ENCODE measurements around the gene TMOD4.

TMOD4 gene

DNA sequence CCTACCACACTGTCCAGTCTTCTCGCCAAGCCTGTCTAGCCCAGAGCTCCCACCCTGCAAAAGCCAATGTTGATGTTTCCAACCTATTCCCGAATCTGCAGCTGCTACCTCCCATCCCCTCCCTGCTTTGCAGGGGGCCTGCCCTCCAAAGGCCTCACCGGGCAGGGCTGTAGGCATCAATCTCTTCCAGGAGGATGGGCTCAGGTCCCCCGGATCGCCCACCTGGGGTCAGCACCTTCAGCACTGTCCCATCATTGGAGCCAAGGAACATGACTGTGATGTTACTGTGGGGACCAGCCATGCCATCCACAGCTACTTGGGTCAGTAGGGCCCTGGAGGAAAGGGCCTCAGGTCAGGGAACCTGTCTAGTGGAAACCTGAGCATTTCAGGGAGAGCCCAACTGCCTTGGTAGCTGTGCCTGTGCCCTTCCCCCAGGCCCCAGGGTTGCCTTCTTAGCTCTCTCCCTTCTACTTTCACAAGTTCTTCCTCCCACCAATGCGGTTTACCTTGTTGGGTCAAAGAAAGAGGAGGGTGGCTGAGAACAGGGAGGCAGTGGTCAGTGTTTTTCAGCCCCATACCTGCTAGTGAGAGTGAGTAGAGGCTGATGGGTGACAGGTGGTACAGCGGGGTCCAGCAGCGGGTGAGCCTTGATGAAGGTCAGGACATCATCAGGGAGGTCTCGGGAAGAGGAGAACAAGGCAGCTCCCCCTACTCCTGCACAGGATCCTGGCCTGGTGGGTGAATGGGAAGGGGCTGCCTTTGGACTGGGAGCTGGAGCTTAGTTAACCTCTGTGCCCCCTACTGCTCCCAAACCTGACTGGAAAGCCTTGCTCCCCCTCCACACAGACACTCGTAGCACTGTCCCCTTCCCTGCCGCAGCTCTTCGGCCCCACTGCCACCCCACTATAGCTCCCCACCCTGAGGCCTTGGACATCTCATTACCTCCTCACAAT lies 40.1 kb downstream of the TMOD4 start:
- TF ChIP-seq, protein P1, sequence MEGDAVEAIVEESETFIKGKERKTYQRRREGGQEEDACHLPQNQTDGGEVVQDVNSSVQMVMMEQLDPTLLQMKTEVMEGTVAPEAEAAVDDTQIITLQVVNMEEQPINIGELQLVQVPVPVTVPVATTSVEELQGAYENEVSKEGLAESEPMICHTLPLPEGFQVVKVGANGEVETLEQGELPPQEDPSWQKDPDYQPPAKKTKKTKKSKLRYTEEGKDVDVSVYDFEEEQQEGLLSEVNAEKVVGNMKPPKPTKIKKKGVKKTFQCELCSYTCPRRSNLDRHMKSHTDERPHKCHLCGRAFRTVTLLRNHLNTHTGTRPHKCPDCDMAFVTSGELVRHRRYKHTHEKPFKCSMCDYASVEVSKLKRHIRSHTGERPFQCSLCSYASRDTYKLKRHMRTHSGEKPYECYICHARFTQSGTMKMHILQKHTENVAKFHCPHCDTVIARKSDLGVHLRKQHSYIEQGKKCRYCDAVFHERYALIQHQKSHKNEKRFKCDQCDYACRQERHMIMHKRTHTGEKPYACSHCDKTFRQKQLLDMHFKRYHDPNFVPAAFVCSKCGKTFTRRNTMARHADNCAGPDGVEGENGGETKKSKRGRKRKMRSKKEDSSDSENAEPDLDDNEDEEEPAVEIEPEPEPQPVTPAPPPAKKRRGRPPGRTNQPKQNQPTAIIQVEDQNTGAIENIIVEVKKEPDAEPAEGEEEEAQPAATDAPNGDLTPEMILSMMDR (IDR thresholded peaks at IDR 0.05; ENCODE audit: extremely low read depth, missing control alignments): no peak

DNA sequence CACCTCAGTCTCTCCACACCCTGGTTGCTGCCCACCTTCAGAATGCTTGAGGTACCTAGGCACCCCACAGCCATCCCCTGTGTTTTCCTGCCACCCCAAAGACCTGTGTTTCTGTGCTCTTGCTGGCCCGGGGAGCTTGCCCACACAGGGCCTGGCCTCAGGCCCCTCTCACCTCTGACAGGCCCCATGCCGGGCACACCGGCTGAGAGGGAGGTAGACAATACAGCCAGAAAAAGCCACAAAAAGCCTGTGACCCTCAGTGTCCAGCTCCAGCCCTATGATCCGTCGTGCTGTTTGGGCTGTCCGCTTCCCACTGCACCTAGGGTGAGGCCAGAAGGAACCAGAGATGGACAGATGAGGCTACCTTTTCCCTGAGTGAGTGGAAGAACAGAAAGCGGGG lies 40.8 kb downstream of the TMOD4 start:
- TF ChIP-seq, protein P1 (IDR thresholded peaks at IDR 0.05; ENCODE audit: extremely low read depth, missing control alignments): no peak
- no peak for DNase-seq (ENCODE audit: low spot score)

More for the DNA sequence above, 40.1 kb downstream of the TMOD4 start:
- no peak for DNase-seq (ENCODE audit: low spot score)

DNA sequence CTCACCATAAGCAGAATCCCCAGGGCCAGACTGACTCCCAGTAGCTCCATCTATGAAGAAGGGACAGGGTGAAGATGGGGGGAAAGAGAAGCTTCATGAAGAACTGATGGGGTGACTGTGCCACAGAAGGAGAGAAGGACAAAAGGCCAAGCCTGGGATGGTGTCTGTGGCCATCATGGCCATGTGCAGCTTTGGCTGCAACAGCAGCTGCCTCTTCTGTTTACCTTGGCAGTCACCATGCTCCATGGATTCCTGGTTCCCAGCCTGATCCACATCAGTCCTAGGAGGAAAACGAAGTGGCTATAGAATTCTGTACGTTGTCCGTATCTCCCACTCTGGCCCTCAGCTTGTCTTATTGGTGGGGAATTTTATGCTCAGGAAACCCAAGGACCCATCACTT lies 41.4 kb downstream of the TMOD4 start:
- TF ChIP-seq, protein P1 (IDR thresholded peaks at IDR 0.05; ENCODE audit: extremely low read depth, missing control alignments): no peak
- DNase-seq (ENCODE audit: low spot score): no peak

DNA sequence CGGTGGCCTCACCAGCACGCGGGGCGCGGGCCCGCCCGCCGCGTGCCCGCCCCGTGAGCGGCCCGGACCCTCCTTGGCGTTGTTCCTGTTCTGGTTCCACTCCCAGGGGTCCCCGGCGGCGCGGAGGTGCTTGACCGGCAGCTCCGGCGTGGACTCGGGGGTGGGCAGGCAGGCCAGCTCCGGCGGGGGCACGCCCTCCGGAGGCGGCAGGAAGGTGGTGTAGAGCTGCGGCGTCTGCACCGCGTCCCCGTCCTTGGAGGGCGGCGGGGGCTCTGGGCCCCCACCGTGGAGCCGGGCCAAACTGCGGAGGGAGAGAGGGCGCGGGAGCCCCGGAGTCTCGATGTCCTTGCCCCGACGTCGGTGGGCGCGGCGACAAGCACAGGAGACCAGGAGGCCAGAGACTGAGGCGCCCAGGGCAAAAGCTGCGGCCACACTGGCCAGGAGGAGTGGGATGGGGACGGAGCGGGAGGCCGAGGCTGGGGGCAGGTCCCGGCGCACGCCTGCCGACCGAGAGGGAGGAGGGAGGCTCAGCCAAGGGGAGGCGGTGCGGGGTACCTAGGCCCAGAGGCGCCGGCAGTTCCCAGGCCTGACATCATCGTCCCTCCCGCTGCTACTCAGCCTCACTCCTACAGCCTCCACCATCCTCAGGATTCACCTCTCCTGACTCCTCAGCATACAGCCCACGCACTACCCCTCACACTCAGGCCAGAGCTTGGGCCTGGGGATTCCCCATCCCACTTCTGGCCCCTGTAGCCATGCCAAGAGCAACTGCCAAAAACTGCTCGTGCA lies 42.6 kb downstream of the TMOD4 start:
- DNase-seq (ENCODE audit: low spot score): no peak
- TF ChIP-seq, protein P1 (IDR thresholded peaks at IDR 0.05; ENCODE audit: extremely low read depth, missing control alignments): no peak

DNA sequence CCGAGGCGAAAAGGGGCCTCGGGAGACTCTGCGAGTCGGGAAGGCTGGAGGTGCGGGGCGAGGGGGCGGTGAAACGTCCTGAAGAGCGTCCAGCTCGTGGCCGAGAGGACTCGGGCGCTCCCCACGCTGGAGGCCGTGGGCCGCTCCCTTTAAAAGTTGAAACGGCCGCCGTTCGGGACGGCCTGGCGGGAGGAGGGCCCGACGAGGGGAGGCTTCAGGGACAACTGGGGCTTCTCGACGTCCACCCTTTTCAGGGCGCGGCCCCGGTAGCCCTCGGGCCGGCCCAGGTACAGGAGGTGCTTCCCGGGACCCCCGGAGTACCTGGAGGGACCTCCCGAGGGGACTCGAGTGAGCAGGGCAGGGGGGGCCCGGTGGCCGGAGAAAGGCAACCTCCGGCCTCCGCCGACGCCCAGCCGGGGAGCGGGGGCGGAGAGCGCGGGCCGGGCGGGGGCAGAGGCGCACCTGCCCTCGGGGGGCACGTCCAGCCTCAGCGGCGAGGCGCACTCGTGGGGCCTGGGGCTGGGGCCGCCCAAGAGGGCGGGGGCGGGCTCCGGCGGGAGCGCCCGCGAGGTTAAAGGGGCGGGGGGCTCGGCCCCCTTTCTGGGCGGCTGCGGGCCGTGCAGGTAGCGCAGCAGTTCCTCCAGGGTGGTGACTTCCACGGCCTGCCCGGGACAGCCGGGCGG lies 43.3 kb downstream of the TMOD4 start:
- TF ChIP-seq, protein P1 (IDR thresholded peaks at IDR 0.05; ENCODE audit: extremely low read depth, missing control alignments): no peak
- no peak for DNase-seq (ENCODE audit: low spot score)

DNA sequence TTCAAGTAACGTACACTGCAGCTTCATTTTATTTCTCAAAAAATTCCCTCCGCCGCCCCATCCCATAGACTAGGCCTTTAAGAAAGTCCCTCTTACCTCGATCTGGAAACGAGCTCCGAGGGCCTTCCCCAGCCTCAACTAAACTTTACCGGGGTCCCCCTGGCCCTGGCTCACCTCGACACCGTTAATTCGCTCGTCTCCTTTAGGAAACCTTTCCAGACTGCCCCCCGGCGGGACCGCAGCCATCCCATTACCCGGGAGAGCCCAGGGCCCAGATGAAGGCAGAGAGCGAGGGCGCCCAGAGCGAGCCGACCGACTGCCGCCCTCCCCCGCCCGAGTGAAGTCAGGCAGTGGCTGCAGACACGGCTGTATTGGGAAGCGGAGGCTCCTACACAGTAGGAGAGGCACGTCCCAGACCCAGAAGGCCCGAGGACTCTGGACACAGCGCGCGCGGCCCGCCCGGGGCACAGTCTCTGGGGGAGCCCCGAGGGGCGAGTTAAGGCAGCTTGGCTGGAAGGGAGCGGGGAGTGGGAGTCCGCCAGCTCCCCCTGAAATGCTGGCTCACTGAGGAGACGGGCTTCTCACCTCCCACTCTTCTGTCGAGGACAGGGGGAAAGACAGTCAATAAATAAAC lies 44.0 kb downstream of the TMOD4 start:
- DNase-seq (ENCODE audit: low spot score): no peak

More for the DNA sequence above, 44.0 kb downstream of the TMOD4 start:
- TF ChIP-seq, protein P1 (IDR thresholded peaks at IDR 0.05; ENCODE audit: extremely low read depth, missing control alignments): no peak
